GM18508 (cell line): ENCODE results near the gene SCARF2.
"Not testable (repeated sequence)": the region's sequence is repeated elsewhere in the genome, so short reads cannot be mapped to it uniquely, and the experiment has no call there.

ENCODE experiments used
- ATAC-seq: cut with Tn5 transposase; IDR thresholded peaks from one replicate; pipeline ENCODE4 v1.9.1; 2021; ENCODE audit warnings: moderate number of reproducible peaks; ENCODE audit not compliant: insufficient read depth, unreplicated experiment

SCARF2 gene

DNA sequence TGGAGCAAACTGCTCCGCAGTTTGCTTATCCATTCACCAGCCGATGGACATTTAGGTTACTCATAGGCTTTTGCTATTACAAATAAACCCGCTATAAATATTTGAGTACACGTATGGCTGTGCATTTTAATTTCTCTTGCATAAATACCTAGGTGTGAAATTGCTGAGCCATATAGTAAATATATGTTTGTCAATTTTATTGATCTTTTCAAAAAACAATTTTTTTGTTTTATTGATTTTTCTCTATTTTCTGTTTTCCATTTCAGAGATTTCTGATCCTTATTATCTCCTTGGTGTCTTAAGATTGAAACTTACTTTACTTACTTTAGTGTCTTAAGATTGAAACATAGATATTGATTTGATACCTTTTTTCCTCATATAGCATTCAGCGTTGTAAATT is 39.2 kb downstream of the SCARF2 start:
- no peak for ATAC-seq

DNA sequence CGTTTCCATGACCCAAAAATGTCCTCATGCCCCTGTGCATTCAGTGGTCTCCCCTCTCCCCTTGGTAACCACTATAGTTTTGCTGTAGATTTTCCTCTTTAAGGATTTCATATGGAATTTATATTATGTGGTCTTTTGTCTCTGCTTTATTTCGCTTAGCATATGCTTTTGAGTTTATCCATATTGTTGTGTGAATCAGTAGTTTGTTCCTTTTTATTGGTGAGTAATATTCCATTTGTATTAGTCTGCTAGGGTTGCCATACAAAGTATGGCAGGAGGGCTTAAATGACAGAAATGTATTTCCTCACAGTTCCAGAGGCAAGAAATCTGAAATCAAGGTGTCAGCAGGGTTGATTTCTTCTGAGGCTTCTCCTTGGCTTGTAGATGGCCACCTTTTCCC is 40.1 kb downstream of the SCARF2 start:
- ATAC-seq = no peak

DNA sequence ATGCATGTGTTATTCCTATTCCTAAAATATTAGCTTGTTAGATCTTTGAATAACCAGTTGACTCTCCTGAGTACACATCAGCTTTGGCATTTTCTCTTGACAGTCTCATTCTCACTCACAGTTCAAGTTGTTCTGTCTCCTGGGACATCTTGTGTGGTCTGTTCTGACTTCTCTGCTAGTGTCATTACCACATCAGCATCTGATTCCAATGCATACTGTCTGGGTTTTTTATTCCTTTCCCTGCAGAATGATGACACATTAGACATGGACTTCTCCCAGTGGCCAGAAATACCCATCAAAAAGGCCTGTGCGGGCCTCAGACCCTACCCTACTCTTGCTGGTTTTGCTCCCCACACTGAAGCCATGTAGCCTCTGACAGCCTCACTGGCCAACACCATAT is 41.0 kb downstream of the SCARF2 start:
- ATAC-seq = no peak

DNA sequence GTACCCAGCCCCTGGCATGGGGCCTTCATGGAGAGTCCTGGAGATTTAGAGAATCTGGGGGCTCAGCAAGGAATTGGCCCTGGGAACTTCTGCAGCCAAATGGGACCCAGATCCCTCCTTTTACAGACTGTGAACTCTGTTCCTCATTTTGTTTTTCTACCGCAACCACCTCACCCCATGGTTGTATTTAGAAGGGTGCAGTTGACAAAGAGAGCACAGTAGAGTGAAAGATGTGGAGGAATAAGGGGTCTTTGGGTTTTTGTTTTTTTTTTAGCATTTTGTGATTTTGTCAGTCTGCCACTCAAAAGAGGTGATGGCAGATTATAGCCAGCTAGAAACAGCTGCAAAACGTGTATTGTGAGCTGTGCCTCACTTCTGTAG is 41.7 kb downstream of the SCARF2 start:
- ATAC-seq = no peak

DNA sequence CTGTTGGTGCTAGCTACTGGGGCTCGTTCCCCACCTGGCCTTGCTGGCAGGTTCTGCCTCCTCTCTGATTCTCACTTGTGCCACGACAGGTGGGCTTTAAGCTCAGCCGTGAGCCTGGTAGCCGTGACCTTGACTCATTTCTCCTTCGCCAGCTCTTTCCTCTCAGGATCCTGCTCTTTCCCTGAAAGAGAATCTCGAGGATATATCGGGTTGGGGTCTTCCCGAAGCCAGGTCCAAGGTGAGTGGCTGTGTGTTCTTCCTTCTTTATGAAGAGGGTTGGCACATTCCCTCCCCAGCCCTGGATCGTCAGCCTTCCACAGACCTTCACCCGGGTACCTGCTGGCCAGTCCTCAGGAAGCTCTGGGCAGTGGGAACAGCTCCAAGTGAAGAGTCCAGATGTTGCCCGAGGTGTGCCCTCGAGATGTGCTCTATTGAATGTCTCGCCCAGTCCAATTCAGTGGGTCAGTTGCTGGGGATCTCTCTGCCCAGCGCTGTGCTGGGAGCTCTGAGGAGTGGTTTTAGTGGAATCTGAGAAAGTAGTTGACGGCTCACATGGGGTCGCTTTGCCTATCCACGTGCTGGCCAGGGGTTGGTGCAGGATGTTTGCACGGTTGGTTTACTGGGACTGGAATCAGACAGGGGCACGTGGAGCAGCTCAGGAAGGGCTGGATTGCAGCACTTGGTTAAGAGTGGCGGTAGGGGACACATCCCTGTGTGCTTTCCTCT is 42.3 kb downstream of the SCARF2 start:
- ATAC-seq = no peak

DNA sequence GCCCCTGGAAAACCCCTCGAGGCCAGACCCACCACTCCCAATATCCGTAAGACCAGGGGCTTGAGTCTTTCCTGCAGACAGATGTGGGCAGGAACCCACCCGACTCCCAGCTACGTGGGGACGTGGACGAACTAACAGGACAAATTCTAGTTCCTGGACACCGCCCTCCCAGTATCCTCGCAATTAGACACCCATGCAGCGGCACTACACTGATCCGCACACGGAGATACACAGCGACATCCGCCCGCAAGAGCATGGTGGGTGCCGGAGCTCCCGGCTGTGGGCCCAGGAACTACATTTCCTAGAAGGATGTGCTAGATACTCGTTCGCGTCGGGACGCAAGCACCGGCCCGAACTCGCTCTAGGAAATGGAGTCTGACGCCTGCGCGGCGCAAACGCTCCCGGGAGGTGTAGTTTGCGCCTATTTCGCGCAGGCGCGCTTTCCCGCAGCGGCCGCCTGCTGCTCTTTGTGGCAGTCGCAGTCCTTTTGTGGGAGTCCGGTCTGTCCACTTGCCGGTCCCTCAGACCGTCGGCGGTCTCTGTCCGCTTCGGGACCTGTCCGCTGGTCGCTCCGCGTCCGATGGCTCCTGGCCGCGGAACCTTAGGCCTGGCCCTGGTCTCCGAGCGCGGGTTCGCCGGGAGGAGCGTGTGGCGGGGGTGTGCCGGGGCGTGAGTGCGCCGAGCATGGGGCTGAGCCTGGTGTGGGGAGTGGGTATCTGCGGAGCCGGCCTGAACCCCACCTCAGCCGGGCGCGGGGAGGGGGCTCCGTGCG is 43.7 kb downstream of the SCARF2 start, which contains the start of gene ZNF74:
Gene ZNF74, plus strand, starts transcription at position 447 of the 772 bp plus-strand sequence. CDS start 478 bp downstream, outside the sequence.
- ATAC-seq = no peak

DNA sequence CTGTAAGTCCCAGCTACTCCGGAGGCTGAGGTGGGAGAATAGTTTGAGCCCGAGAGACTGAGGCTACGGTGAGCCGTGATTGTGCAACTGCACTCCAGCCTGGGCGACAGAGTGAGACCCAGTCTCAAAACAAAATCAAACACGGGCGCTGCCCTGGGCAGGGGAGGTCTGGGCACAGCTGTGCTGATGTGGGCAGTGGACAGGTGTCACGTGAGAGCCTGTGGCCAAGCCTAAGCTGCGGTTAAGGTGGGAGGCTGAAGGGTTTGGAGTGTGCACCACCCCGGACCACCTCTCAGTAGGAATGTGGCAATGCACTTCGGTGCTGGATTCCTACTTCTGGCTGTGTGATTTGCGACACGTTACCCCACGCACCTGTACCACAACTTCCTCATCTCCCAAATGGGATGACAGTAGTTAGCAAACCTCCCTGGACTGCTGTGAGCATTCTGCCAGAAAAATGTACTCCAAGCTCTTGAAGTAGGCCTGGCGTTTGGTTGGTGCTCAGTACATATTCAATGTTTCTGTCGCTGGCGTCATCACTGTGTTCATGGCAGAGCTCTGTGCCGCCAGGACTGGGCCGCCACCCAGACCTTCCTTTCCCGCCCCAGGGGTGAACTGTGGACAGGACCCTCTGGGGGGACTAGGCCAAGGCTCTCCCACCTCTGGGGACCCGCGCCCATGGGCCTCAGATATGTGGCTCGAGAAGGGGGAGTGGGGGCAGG is 44.5 kb downstream of the SCARF2 start:
- no peak for ATAC-seq

DNA sequence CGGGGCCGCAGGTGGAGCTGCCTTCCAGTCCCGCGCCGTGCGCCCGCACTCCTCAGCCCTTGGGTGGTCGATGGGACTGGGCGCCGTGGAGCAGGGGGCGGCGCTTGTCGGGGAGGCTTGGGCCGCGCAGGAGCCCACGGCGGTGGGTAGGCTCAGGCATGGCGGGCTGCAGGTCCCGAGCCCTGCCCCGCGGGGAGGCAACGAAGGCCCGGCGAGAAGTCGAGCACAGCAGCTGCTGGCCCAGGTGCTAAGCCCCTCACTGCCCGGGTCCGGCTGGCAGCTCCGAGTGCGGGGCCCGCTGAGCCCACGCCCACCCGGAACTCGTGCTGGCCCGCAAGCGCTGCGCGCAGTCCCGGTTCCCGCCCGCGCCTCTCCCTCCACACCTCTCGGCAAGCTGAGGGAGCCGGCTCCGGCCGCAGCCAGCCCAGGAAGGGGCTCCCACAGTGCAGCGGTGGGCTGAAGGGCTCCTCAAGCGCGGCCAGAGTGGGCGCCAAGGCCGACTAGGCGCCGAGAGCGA is 45.2 kb downstream of the SCARF2 start:
- ATAC-seq = not testable (repeated sequence)

DNA sequence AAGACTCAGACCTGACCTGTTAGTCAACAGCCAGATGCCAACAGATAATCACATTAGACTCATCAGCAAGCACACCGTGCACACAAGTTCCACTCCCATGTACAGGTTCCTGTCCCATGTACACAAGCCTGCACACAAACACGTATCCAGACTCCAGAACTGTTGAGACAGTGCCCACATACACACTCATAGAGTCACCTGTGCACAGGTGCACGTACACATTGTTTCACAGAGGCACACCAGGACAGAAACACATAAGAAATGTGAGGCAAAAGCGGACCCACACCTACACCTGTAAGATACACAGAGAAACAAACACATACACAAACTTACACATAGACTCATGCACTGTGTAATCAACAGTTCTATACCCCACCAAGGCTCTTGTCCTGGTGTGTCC is 46.4 kb downstream of the SCARF2 start:
- no peak for ATAC-seq

DNA sequence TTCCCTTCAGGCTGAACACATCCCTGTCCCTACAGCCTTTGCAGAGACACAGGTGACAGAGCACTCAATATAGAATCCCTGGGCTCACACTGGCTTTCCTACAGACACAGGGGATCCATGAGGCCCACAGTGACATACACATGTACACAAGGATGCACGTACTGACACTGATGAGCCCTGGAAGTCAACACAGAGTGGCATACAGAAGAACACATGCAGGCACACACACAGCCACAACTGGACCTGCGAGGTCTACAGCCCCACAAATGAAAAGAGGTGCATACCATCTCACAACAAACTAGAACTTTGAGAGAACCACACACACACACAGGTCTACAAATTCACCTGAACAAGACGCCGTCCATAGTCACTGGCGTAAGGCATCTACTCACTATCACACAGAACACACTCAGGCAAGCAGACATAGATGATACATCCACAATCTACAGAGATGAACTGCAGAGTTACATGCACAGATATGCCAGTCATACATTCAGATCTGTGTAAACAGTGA is 47.2 kb downstream of the SCARF2 start:
- ATAC-seq = no peak

DNA sequence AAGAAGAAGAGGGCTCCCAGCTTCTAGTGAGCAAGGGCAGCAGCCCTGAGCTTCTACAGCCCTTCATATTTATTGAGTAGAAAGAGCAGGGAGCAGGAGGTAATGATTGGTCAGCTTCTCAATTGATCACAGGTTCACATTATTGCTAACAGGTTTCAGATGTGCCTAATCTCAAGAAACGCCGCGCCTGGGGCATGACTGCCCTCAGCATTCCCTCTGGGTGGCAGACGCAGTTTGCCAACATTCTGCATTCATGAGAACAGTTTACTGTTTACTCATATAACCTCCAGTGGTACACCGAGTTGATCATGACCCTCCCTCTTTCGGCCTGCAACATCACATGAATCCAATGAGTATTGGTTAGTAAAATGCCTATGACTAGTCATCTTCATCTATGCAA is 48.3 kb downstream of the SCARF2 start:
- ATAC-seq = no peak

DNA sequence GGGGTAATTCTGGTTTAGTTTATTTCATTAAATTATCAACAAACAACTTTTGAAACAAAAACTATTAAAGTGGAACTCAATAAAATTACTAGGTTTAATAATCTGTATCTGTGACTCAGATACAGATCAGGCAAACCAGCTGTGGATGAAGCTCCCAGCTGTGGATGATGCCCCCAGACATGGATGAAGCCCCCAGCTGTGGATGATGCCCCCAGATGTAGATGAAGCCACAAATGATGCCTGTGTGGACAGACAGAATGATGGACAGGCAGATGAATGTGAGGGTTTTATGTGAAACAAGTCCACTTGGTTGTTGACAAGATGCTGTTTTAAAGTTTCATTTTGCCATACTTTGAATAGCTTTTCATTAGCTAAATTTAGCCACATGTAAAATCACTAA is 49.4 kb downstream of the SCARF2 start:
- no peak for ATAC-seq

DNA sequence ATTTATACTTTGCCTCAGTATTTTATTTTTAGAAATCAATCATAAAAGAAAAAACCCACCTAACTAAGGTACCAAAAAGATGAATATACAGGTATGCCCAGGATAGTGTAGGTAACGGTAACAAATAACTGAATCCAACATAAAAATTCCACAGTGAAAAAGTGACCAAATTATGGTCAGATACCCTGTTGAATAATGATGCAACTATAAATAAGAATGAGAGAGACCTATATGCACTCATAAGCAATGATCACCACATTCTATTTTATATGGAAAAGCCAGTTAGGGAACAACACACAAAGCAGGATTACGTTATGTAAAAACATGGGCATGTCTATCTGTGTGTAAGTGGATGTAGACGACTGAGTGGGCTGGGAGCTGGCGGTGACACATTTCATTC is 50.7 kb downstream of the SCARF2 start:
- ATAC-seq = no peak

DNA sequence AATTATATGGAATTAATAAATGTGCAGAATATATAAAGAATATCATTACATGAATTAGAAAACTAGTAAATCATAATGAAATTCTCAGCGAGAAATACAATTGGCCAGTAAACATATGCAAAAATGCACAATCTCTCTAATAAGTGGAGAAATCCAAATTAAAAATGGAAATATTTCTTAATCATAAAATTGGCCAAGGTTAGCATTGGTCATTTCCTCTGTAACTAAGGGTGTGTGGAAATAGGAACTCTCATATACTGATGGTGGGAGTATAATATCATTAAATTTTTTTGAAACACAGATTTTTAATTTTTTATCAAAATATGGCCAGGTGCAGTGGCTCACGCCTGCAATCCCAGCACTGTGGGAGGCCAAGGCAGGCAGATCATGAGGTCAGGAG is 51.3 kb downstream of the SCARF2 start:
- ATAC-seq = no peak

DNA sequence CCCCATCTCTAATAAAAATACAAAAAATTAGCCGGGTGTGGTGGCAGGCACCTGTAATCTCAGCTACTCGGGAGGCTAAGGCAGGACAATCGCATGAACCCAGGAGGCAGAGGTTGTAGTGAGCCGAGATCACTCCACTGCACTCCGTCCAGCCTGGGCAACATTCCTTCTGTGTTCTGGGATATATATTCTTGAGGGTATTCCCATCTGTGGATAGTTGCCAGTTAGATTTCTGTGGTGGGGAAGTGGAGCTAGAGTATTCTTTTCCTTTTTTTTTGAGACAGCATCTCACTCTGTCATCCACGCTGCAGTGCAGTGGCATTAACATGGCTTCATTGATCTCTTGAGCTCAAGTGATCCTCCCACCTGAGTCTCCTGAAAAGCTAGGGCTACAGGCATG is 52.8 kb downstream of the SCARF2 start:
- ATAC-seq = no peak

DNA sequence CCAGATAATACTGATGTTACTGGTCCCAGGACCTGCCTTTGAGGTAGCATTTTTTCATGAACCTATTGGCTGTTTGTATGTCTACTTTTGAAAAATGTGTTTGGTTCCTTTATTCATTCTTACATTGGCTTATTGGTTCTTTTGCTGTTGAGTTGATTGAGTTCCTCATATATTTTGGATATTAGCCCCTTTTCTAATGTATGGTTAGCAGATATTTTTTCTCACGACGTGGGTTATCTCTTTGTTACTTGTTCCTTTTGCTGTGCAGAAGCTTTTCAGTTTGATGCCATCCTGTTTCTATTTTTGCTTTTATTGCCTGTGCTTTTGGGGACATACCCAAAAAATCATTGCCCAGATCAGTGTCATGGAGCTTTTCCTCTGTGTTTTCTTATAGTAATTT is 53.5 kb downstream of the SCARF2 start:
- ATAC-seq = no peak

DNA sequence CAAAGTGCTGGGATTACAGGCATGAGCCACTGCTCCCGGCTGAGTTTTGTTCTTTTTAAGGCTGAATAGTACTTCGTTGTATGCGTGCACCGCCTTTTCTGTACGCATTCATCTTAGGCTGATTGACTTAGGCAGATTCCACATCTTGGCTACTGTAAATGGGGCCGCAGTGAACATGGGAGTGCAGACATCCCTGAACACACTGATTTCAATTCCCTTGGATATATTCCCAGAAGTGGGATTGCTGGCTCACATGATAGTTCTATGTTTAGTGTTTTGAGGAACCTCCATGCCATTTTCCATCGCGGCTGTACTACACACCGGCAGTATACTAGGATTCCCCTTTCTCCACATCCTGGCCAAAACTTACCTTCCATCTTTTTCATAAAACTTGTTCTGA is 54.1 kb downstream of the SCARF2 start:
- ATAC-seq = no peak

DNA sequence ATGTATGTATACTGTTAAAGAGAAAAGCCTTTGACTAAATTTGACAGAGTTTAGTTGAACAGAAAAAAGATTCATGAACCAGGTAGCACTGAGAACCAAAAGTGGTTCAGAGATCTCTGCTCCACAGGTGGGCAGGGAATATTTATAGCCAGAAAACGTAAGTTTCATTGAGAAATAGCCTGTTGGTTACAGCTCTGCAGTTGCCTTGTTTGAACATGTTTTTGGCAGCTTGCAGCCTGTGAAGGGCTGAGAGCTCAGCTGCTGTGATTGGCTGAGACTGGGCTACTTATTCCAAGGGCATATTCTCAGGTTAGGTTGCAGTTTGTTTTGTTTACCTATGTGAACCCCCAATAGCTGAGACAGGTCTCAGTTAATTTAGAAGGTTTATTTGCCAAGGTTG is 57.1 kb downstream of the SCARF2 start:
- no peak for ATAC-seq

DNA sequence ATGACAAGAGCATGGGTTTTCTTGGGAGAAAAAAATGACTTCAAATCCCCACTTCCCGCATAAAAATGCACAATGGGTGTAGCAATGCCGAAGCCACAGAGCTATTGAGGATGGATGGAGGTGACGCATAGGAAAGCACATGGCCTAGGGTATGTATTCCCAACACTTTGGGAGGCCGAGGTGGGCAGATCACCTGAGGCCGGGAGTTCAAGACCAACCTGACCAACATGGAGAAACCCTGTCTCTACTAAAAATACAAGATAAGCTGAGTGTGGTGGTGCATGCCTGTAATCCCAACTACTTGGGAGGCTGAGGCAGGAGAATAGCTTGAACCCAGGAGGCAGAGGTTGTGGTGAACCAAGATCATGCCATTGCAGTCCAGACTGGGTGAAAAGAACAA is 58.9 kb downstream of the SCARF2 start:
- ATAC-seq = not testable (repeated sequence)

DNA sequence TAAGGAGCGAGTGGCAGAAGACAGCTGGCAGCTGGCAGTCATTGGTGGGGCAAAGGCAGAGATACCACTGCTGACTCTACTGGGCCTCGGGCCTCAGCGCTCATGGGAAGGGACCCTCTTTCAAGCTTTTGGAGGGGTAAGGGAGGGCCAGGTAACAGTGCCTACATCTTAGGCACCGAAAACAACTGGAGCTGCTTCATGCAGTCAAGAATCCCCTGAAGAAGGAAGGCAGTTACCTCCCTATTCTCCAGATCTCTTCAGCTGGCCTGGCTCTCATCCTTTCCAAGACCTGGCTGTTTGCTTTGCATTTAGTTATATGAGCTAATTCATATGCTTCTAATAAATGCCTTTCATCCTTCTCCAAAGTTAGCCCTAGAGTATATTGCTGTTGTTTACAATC is 59.5 kb downstream of the SCARF2 start:
- no peak for ATAC-seq

DNA sequence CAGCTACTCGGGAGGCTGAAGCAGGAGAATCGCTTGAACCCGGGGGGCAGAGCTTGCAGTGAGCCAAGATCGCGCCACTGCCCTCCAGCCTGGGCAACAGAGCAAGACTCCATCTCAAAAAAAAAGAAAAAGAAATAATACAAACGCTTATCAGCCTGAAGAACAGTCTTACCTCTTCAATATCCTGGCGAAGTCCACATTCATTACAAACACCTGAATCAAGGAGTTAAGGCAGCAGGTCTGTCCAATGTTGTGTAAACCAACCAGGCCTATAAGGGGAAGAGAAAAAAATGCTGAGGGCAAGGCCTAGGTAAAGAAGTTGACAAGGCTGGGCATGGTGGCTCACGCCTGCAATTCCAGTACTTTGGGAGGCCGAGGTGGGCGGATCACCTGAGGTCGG is 60.6 kb downstream of the SCARF2 start:
- not testable (repeated sequence) for ATAC-seq
